Endometrial microvascular endothelial cells (primary cell): ENCODE results near the gene KCNA3. TPM values are rescaled to one million over a fixed set of nuclear protein-coding genes. Genes with fewer than 3 reads are reported as not detected.

Source experiments
- in situ Hi-C: cut with HindIII; loops from 2 replicates; pipeline ENCODE4 v1.10.0; 2017; ENCODE audit warnings: low sequenced_read_pairs, low pct_unique_long_range_greater_than_20kb; ENCODE audit errors: inconsistent ontology term
- total RNA-seq: library from RNA; depleted of rRNA; stranded (reverse); fragments of >200 nt; gene quantifications from one replicate; pipeline ENCODE4 v1.2.3, GENCODE V29; 2015; ENCODE audit errors: inconsistent ontology term

The KCNA3 gene
- total RNA-seq, 1 donor from 2014 or later, result not detected

- in situ Hi-C loops, result no loop called here
These were observed 28.7 kb downstream of the KCNA3 start for GRCh38 chr1:110645821-110646735.

GRCh38 chr1:110645211-110645610 lies 29.5 kb downstream of the KCNA3 start:
- in situ Hi-C loops, result no loop called here

- in situ Hi-C loops, result no loop called here
These were observed 30.8 kb downstream of the KCNA3 start for GRCh38 chr1:110643879-110644472.

GRCh38 chr1:110639724-110640386 lies 34.9 kb downstream of the KCNA3 start:
- in situ Hi-C loops, result no loop called here

- in situ Hi-C loops, result no loop called here
These were observed 36.2 kb downstream of the KCNA3 start for GRCh38 chr1:110638556-110638955.

- in situ Hi-C loops, result no loop called here
These were observed 36.7 kb downstream of the KCNA3 start for GRCh38 chr1:110638058-110638457.

- in situ Hi-C loops, result no loop called here
These were observed 37.3 kb downstream of the KCNA3 start for GRCh38 chr1:110637475-110637874.

GRCh38 chr1:110636149-110636935 lies 38.4 kb downstream of the KCNA3 start:
- in situ Hi-C loops, result no loop called here

GRCh38 chr1:110635434-110635833 lies 39.3 kb downstream of the KCNA3 start:
- in situ Hi-C loops, result no loop called here

- in situ Hi-C loops, result no loop called here
These were observed 40.1 kb downstream of the KCNA3 start for GRCh38 chr1:110634455-110635311.

- in situ Hi-C loops, result no loop called here
These were observed 40.7 kb downstream of the KCNA3 start for GRCh38 chr1:110634086-110634454.

GRCh38 chr1:110633646-110634030 lies 41.1 kb downstream of the KCNA3 start:
- in situ Hi-C loops, result no loop called here

- in situ Hi-C loops, result no loop called here
These were observed 42.7 kb downstream of the KCNA3 start for GRCh38 chr1:110631836-110632620.

GRCh38 chr1:110630839-110631663 lies 43.7 kb downstream of the KCNA3 start:
- in situ Hi-C loops, result no loop called here

- in situ Hi-C loops, result no loop called here
These were observed 46.2 kb downstream of the KCNA3 start for GRCh38 chr1:110628323-110629105.

- in situ Hi-C loops, result no loop called here
These were observed 47.0 kb downstream of the KCNA3 start for GRCh38 chr1:110627764-110628163.
